MCF 10A (cell line): ENCODE measurements around the gene LRRC36. TPM values are rescaled to one million over a fixed set of nuclear protein-coding genes. Genes with fewer than 3 reads are reported as not detected.

ENCODE experiments used
- BruUV-seq: library from RNA; stranded (reverse); fragments of 400-500 nt; replicated peaks from 2 replicates; lab custom pipeline; 2021; lab: Mats Ljungman, UMichigan
- CTCF ChIA-PET: fragments of 300-600 bp; sonication (Branson Sonifier 250); formaldehyde crosslinking; extraction: SDS; loops from one replicate; lab custom pipeline; 2021; ENCODE audit warnings: antibody characterized with exemption, inconsistent platforms; lab: Yijun Ruan, JAX
- POLR2A ChIA-PET: fragments of 300-600, 350-650 bp; sonication (Branson Sonifier 250); formaldehyde crosslinking; extraction: SDS; loops from one replicate; lab custom pipeline; 2020; ENCODE audit warnings: antibody characterized with exemption, inconsistent platforms; lab: Yijun Ruan, JAX
- DNase-seq: peaks from one replicate; pipeline ENCODE4 v3.0.0-alpha.2; 2018; ENCODE audit not compliant: unreplicated experiment
- H3K27ac Mint-ChIP-seq: one replicate; pipeline ENCODE4 v1.8.0; 2022; ENCODE audit warnings: mild to moderate bottlenecking, low read depth, mixed read lengths; ENCODE audit not compliant: unreplicated experiment
- H3K27me3 Mint-ChIP-seq: one replicate; pipeline ENCODE4 v1.8.0; 2022; ENCODE audit warnings: mixed read lengths; ENCODE audit not compliant: insufficient read depth, unreplicated experiment
- H3K36me3 Mint-ChIP-seq: one replicate; pipeline ENCODE4 v1.8.0; 2022; ENCODE audit warnings: mild to moderate bottlenecking, moderate library complexity, mixed read lengths; ENCODE audit not compliant: insufficient read depth, unreplicated experiment
- H3K4me1 Mint-ChIP-seq: one replicate; pipeline ENCODE4 v1.8.0; 2022; ENCODE audit warnings: mixed read lengths; ENCODE audit not compliant: insufficient read depth, unreplicated experiment
- H3K4me3 Mint-ChIP-seq: one replicate; pipeline ENCODE4 v1.8.0; 2022; ENCODE audit warnings: mild to moderate bottlenecking, moderate library complexity, mixed read lengths; ENCODE audit not compliant: unreplicated experiment
- H3K9me3 Mint-ChIP-seq: one replicate; pipeline ENCODE4 v1.8.0; 2022; ENCODE audit warnings: mixed read lengths; ENCODE audit not compliant: unreplicated experiment
- CTCF ChIP-seq: fragments of 200-600 bp; IDR thresholded peaks from one replicate; pipeline ENCODE4 v1.8.0; 2022; ENCODE audit warnings: antibody characterized with exemption, mild to moderate bottlenecking; ENCODE audit not compliant: unreplicated experiment
- intact Hi-C: fragments of 100-400 bp; cut with micrococcal nuclease; formaldehyde crosslinking; loops from 2 replicates; pipeline ENCODE4 v1.14.1; 2022
- total RNA-seq: library from RNA; stranded (reverse); gene quantifications from 2 replicates; pipeline ENCODE4 v1.2.3, GENCODE V29; 2022

Gene LRRC36
- total RNA-seq, 1 experiment from 2014 or later = not detected

GRCh38 chr16:67409631-67410030, 83.0 kb downstream of the LRRC36 start:
- Mint-ChIP-seq H3K27me3 (no peaks in the 10 kb centered on the region), H3K4me1 (peaks cover 11% of the 10 kb centered on the region), H3K9me3 (no peaks in the 10 kb centered on the region), H3K36me3 (no peaks in the 10 kb centered on the region), H3K27ac (peak overlapping the region; percentile 66), H3K4me3 (no peak overlapping the region)
- ChIA-PET POLR2A (no interaction called here), CTCF (interaction anchor here (0.5 to 1.2 kb wide), 3 partner anchors 36 to 541 kb away, joined by 3 to 4 read pairs (median 4); no protein-coding TSS in a partner anchor)
- DNase-seq = no peak
- TF ChIP-seq CTCF = no peak
- BruUV-seq = no TSS peak
- intact Hi-C loops = no loop called here

GRCh38 chr16:67411339-67411738, 84.7 kb downstream of the LRRC36 start:
- Mint-ChIP-seq H3K4me1 (peaks cover 16% of the 10 kb centered on the region), H3K9me3 (no peaks in the 10 kb centered on the region), H3K27ac (no peak overlapping the region), H3K4me3 (no peak overlapping the region), H3K27me3 (no peaks in the 10 kb centered on the region), H3K36me3 (no peaks in the 10 kb centered on the region)
- intact Hi-C loops = no loop called here
- TF ChIP-seq CTCF = no peak
- DNase-seq = no peak
- BruUV-seq = no TSS peak
- ChIA-PET POLR2A (no interaction called here), CTCF (interaction anchor here (2.2 kb wide), 1 partner anchor 151 kb away, joined by 6 read pairs; no protein-coding TSS in a partner anchor)

GRCh38 chr16:67412294-67412693, 85.7 kb downstream of the LRRC36 start:
- no peak for DNase-seq
- no TSS peak for BruUV-seq
- intact Hi-C loops = no loop called here

More at GRCh38 chr16:67412294-67412693, 85.7 kb downstream of the LRRC36 start:
- H3K27me3 Mint-ChIP-seq = no peaks in the 10 kb centered on the region
- no peak for TF ChIP-seq CTCF
- H3K9me3 Mint-ChIP-seq = no peaks in the 10 kb centered on the region
- no peaks in the 10 kb centered on the region for H3K36me3 Mint-ChIP-seq
- POLR2A ChIA-PET = interaction anchor here (0.7 kb wide), 2 partner anchors 68 to 135 kb away, joined by 3 read pairs; no protein-coding TSS in a partner anchor
- H3K27ac Mint-ChIP-seq = no peak overlapping the region
- CTCF ChIA-PET = interaction anchor here (0.7 to 2.2 kb wide), 3 partner anchors 10 to 152 kb away, joined by 3 to 6 read pairs (median 4); no protein-coding TSS in a partner anchor
- H3K4me1 Mint-ChIP-seq = peaks cover 21% of the 10 kb centered on the region
- H3K4me3 Mint-ChIP-seq = no peak overlapping the region
